NT2/D1 (cell line): ENCODE results near the gene ZBTB8A.

ENCODE experiments used
- SUZ12 ChIP-seq: IDR thresholded peaks from 2 replicates; pipeline ENCODE4 v1.6.1; 2011; ENCODE audit not compliant: insufficient read length, insufficient read depth; ENCODE audit errors: extremely low read depth
- YY1 ChIP-seq: IDR thresholded peaks from 2 replicates; pipeline ENCODE4 v1.6.1; 2011; ENCODE audit not compliant: insufficient read length, insufficient read depth

DNA sequence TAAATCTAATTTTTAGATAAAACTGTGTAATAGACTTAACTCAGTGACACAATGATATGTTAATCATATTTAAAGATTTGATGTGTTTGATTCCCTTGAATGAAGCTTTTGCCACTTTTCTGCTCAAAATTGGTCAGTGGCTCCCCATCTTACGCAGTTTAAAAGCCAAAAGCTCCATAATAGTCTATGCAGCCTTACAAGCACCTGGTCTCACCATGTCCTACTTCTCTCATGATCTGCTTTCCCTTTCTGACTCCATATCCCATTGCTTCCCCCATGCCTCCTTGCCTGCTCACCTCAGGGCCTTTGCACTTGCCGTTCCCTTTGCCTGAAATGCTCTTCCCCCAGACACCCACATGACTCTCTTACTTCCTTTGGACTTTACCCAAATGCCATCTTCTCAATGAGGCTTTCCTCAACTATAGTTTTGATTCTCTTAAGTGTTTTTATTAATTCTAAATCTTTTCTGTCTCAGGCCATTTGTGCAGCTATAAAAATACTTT lies 1.9 kb downstream of the ZBTB8A start:
- TF ChIP-seq SUZ12 (no peak), YY1 (no peak)
